ENCODE measurements around the gene SNED1. TPM values are rescaled to one million over a fixed set of nuclear protein-coding genes. Genes with fewer than 3 reads are reported as not detected.

The SNED1 gene
- total RNA-seq, 1 donor from 2014 or later: 0.11 TPM

DNA sequence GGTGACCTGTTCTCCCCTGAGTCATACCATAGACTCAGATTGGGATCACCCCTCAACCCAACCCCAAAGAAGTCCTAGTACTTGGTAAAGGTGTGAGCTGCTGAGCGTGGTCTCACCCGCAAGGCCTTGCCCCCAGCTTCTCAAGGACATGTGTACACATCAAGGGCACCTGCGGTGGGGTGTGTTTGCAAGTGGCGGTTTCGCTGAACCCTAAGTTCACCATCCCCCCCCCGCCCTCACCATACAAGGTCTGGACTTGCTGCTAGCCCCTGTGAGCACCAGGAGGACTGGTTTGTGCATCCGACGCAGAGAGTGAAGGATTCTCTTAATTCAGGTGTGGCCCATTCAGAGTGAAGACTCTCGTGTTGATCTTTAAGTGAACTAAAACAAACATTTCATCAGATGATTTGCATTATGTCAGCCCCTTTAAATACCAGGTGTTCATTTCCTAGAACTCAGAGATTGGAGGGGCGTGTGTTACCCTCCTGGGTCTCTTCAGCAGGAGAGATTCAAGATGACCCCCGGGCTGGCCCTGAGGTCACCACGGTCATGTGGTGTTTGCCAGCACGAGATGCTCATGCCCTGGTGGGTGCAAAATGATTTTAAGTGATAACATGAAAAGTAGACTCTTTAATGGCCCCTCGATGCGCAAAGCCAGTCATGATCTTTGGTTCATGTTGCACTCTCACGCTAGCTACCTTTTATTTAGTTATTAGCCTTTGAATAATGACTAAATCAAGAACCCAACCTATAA is 75.8 kb downstream of the SNED1 start:
- H3K27ac Mint-ChIP-seq: peak overlapping the region; percentile 33
- H3K9me3 ChIP-seq (ENCODE audit: low read depth): no peaks in the 10 kb centered on the region
- H2AFZ ChIP-seq (replicated peaks): no peak overlapping the region
- H3K4me2 ChIP-seq: no peak overlapping the region
- TF ChIP-seq EZH2 (IDR thresholded peaks at IDR 0.05): no peak
- H3K9me3 Mint-ChIP-seq: no peaks in the 10 kb centered on the region
- no peaks in the 10 kb centered on the region for H3F3A ChIP-seq (ENCODE audit: low read depth)
- no peak overlapping the region for H3K4me3 Mint-ChIP-seq
- no peaks in the 10 kb centered on the region for H4K20me1 ChIP-seq (ENCODE audit: low read depth)
- no peaks in the 10 kb centered on the region for H3K79me2 ChIP-seq (ENCODE audit: low read depth)
- no peaks in the 10 kb centered on the region for H3K4me1 ChIP-seq
- no peak overlapping the region for H3K4me3 ChIP-seq
- no peak for DNase-seq (ENCODE audit: low spot score)
- H3K9ac ChIP-seq: no peak overlapping the region
- no peaks in the 10 kb centered on the region for H3K27me3 ChIP-seq
- H3K27me3 Mint-ChIP-seq (ENCODE audit: insufficient read depth, low read depth): peaks cover 5% of the 10 kb centered on the region
- H3K36me3 Mint-ChIP-seq: peaks cover 2% of the 10 kb centered on the region
- no peaks in the 10 kb centered on the region for H3K36me3 ChIP-seq
- no peak overlapping the region for H3K27ac ChIP-seq
- peaks cover 5% of the 10 kb centered on the region for H3K4me1 Mint-ChIP-seq

DNA sequence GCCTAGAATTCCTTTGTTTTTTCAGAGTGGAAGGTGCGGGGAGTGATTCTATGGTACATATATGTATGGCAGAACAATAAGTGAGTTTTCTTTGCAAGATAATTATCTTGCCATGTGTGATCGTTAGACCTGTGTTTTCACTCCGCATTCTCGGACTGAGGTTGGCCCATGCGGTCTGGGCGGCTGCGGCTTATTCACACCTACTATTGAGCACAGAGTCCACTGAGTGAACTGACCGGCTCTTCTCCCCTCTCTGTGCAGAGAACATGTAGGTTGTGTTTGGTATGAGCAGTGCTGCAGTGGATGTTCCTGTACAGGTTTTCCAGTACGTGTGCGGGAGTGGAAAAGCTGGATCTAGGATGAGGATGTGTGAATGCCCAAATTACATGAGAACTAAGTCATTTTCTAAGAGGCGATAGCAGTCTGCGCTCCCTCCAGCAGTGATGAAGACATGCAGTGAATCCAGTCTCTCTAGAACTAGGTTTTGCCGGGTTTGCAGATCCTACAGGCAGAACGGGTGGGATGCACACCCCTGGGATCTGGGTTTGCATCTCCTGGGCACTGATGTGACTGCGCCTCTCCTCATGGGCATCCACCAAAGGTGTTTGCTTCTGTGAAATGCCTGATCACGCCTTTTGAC is 76.6 kb downstream of the SNED1 start:
- Histone ChIP-seq H3K27ac (no peak overlapping the region), H3K4me2 (no peak overlapping the region), H3K4me3 (no peak overlapping the region), H3K27me3 (no peaks in the 10 kb centered on the region), H3F3A (ENCODE audit: low read depth) (no peaks in the 10 kb centered on the region), H3K4me1 (no peaks in the 10 kb centered on the region), H3K36me3 (no peaks in the 10 kb centered on the region), H3K79me2 (ENCODE audit: low read depth) (no peaks in the 10 kb centered on the region), H3K9ac (no peak overlapping the region), H4K20me1 (ENCODE audit: low read depth) (no peaks in the 10 kb centered on the region), H3K9me3 (ENCODE audit: low read depth) (no peaks in the 10 kb centered on the region), H2AFZ (replicated peaks) (no peak overlapping the region)
- H3K4me1 Mint-ChIP-seq: peaks cover 5% of the 10 kb centered on the region
- TF ChIP-seq EZH2 (IDR thresholded peaks at IDR 0.05) (no peak), CTCF (IDR thresholded peaks at IDR 0.05) (no peak), EZH2phosphoT487 (IDR thresholded peaks at IDR 0.05) (no peak)
- peaks cover 5% of the 10 kb centered on the region for H3K27me3 Mint-ChIP-seq (ENCODE audit: insufficient read depth, low read depth)
- peak overlapping the region; percentile 48 for H3K27ac Mint-ChIP-seq
- no peak overlapping the region for H3K4me3 Mint-ChIP-seq
- H3K36me3 Mint-ChIP-seq: peaks cover 2% of the 10 kb centered on the region
- no peak for DNase-seq (ENCODE audit: low spot score)
- no peaks in the 10 kb centered on the region for H3K9me3 Mint-ChIP-seq

GRCh38 chr2:241080405-241081189 is 82.2 kb downstream of the SNED1 start:
- TF ChIP-seq EZH2 (IDR thresholded peaks at IDR 0.05) (no peak), EZH2phosphoT487 (IDR thresholded peaks at IDR 0.05) (no peak), CTCF (IDR thresholded peaks at IDR 0.05) (no peak)
- Histone ChIP-seq H3K4me3 (no peak overlapping the region), H3K79me2 (ENCODE audit: low read depth) (no peaks in the 10 kb centered on the region), H3K27me3 (no peaks in the 10 kb centered on the region), H2AFZ (replicated peaks) (no peak overlapping the region), H3F3A (ENCODE audit: low read depth) (no peaks in the 10 kb centered on the region), H3K9me3 (ENCODE audit: low read depth) (no peaks in the 10 kb centered on the region), H3K4me2 (no peak overlapping the region), H4K20me1 (ENCODE audit: low read depth) (no peaks in the 10 kb centered on the region), H3K27ac (no peak overlapping the region), H3K4me1 (peaks cover 4% of the 10 kb centered on the region), H3K36me3 (no peaks in the 10 kb centered on the region), H3K9ac (no peak overlapping the region)
- H3K36me3 Mint-ChIP-seq: peaks cover 8% of the 10 kb centered on the region
- DNase-seq (ENCODE audit: low spot score): no peak
- H3K4me1 Mint-ChIP-seq: no peaks in the 10 kb centered on the region
- no peaks in the 10 kb centered on the region for H3K27me3 Mint-ChIP-seq (ENCODE audit: insufficient read depth, low read depth)
- H3K4me3 Mint-ChIP-seq: no peak overlapping the region
- H3K27ac Mint-ChIP-seq: no peak overlapping the region
- peaks cover 5% of the 10 kb centered on the region for H3K9me3 Mint-ChIP-seq
